Vagina (tissue), 2 donors: ENCODE data around the gene AMIGO1.

Source experiments
- POLR2A ChIP-seq, 2 donors: fragments of 450-650 bp; IDR thresholded peaks; one replicate each; pipeline ENCODE4 v1.6.1; 2017; ENCODE audit warnings: antibody characterized with exemption in 2 of 2, mild to moderate bottlenecking in 2 of 2, moderate library complexity in 2 of 2
- TF ChIP-seq, protein P1 (sequence below), 3 experiments: fragments of 450-650 bp in 2 of 3; fragments of 200-600 bp in 1 of 3; sonication (generic) in 1 of 3; IDR thresholded peaks; one replicate each; pipeline ENCODE4 v1.5.1; 2017 to 2019; ENCODE audit warnings: antibody characterized with exemption in 3 of 3, mild to moderate bottlenecking in 2 of 3, moderate library complexity in 2 of 3

DNA sequence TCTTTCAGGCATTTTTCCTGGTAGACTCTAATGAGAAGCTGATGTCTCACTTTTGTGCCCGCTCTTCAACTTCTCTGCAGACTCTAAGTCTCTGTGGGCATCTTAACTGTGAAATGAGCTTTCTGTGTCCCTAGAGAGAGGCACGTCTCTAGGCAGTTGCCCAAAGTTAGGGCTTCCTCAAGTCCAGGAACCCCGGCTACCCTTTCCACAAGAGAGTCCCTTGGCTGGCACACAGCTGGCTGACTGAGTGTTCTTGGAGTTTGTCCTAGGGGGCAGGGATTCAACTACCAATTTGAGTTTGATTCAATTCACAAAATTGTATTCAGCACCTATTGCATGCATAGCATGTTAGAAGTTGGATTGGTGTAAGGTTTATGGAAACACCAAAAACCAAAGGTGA is 31.6 kb upstream of the AMIGO1 start:
- TF ChIP-seq, protein P1, sequence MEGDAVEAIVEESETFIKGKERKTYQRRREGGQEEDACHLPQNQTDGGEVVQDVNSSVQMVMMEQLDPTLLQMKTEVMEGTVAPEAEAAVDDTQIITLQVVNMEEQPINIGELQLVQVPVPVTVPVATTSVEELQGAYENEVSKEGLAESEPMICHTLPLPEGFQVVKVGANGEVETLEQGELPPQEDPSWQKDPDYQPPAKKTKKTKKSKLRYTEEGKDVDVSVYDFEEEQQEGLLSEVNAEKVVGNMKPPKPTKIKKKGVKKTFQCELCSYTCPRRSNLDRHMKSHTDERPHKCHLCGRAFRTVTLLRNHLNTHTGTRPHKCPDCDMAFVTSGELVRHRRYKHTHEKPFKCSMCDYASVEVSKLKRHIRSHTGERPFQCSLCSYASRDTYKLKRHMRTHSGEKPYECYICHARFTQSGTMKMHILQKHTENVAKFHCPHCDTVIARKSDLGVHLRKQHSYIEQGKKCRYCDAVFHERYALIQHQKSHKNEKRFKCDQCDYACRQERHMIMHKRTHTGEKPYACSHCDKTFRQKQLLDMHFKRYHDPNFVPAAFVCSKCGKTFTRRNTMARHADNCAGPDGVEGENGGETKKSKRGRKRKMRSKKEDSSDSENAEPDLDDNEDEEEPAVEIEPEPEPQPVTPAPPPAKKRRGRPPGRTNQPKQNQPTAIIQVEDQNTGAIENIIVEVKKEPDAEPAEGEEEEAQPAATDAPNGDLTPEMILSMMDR (IDR thresholded peaks at IDR 0.05), result no peak
- TF ChIP-seq POLR2A (IDR thresholded peaks at IDR 0.05), result no peak
